Right atrium auricular region (tissue), 2 donors: Measurements from ENCODE around the gene SLC5A1. TPM values are rescaled to one million over a fixed set of nuclear protein-coding genes. Genes with fewer than 3 reads are reported as not detected.

Experiments
- DNase-seq: peaks from one replicate; pipeline ENCODE4 v3.0.0-alpha.2; 2019; ENCODE audit warnings: low spot score
- H3K27ac ChIP-seq, 2 donors: fragments of 200-600 bp; sonication (generic); 1 replicate in 1 of 2; 2 replicates in 1 of 2; pipeline ENCODE4 v1.5.1; 2016 to 2019
- H3K27me3 ChIP-seq, 2 donors: fragments of 200-600 bp; sonication (generic); one replicate each; pipeline versions ENCODE4 v1.5.1 to v1.6.0; 2017 to 2019
- H3K36me3 ChIP-seq: fragments of 200-600 bp; sonication (generic); one replicate; pipeline ENCODE4 v1.5.1; 2016
- H3K4me1 ChIP-seq, 2 donors: fragments of 200-600 bp; sonication (generic); one replicate each; pipeline versions ENCODE4 v1.5.1 to v1.6.0; 2017 to 2019
- H3K4me3 ChIP-seq, 2 donors: fragments of 200-600 bp; sonication (generic); 1 replicate in 1 of 2; 2 replicates in 1 of 2; pipeline ENCODE4 v1.5.1; 2017 to 2019; ENCODE audit warnings: mild to moderate bottlenecking in 1 of 2, moderate library complexity in 1 of 2
- H3K9me3 ChIP-seq, 2 donors: fragments of 200-600 bp; sonication (generic); one replicate each; pipeline ENCODE4 v1.5.1; 2019
- total RNA-seq, 2 donors: library from RNA; depleted of rRNA; stranded (reverse); fragments of >200 nt; gene quantifications; one replicate each; pipeline ENCODE4 v1.1.0, GENCODE V29; 2016
- TF ChIP-seq, protein P1 (sequence below), 2 donors: fragments of 200-600 bp; sonication (generic); IDR thresholded peaks; one replicate each; pipeline ENCODE4 v1.5.1; 2019; ENCODE audit warnings: antibody characterized with exemption in 2 of 2

SLC5A1 gene
- total RNA-seq, 2 donors from 2014 or later: 34.9 to 67.5 TPM

GRCh38 chr22:32040324-32040904 is 2.6 kb upstream of the SLC5A1 start:
- DNase-seq: no peak
- Histone ChIP-seq H3K4me1 (no peaks in the 10 kb centered on the region), H3K36me3 (no peaks in the 10 kb centered on the region), H3K27me3 (no peaks in the 10 kb centered on the region), H3K4me3 (no peak overlapping the region), H3K27ac (no peak overlapping the region), H3K9me3 (no peaks in the 10 kb centered on the region)
- TF ChIP-seq, protein P1, sequence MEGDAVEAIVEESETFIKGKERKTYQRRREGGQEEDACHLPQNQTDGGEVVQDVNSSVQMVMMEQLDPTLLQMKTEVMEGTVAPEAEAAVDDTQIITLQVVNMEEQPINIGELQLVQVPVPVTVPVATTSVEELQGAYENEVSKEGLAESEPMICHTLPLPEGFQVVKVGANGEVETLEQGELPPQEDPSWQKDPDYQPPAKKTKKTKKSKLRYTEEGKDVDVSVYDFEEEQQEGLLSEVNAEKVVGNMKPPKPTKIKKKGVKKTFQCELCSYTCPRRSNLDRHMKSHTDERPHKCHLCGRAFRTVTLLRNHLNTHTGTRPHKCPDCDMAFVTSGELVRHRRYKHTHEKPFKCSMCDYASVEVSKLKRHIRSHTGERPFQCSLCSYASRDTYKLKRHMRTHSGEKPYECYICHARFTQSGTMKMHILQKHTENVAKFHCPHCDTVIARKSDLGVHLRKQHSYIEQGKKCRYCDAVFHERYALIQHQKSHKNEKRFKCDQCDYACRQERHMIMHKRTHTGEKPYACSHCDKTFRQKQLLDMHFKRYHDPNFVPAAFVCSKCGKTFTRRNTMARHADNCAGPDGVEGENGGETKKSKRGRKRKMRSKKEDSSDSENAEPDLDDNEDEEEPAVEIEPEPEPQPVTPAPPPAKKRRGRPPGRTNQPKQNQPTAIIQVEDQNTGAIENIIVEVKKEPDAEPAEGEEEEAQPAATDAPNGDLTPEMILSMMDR (IDR thresholded peaks at IDR 0.05): no peak

GRCh38 chr22:32043391-32043790 is 330 bp downstream of the SLC5A1 start:
- Histone ChIP-seq H3K4me3 (no peak overlapping the region), H3K27ac (no peak overlapping the region)
- TF ChIP-seq, protein P1 (IDR thresholded peaks at IDR 0.05): no peak

GRCh38 chr22:32044477-32044876 is 1.4 kb downstream of the SLC5A1 start:
- no peaks in the 10 kb centered on the region for H3K36me3 ChIP-seq
- no peaks in the 10 kb centered on the region for H3K27me3 ChIP-seq
- no peaks in the 10 kb centered on the region for H3K9me3 ChIP-seq
- H3K4me3 ChIP-seq: no peak overlapping the region
- peaks cover 0 to 16% of the 10 kb centered on the region in 2 donors for H3K4me1 ChIP-seq
- no peak overlapping the region for H3K27ac ChIP-seq
- TF ChIP-seq, protein P1 (IDR thresholded peaks at IDR 0.05): no peak
- no peak for DNase-seq

More at GRCh38 chr22:32043391-32043790, 330 bp downstream of the SLC5A1 start:
- Histone ChIP-seq H3K27me3 (no peaks in the 10 kb centered on the region), H3K4me1 (peaks cover 0 to 12% of the 10 kb centered on the region in 2 donors), H3K9me3 (no peaks in the 10 kb centered on the region), H3K36me3 (no peaks in the 10 kb centered on the region)
- DNase-seq: no peak

GRCh38 chr22:32044913-32045312 is 1.9 kb downstream of the SLC5A1 start:
- Histone ChIP-seq H3K27me3 (no peaks in the 10 kb centered on the region), H3K4me3 (no peak overlapping the region), H3K4me1 (peaks cover 0 to 16% of the 10 kb centered on the region in 2 donors), H3K36me3 (no peaks in the 10 kb centered on the region), H3K9me3 (no peaks in the 10 kb centered on the region), H3K27ac (no peak overlapping the region)
- TF ChIP-seq, protein P1 (IDR thresholded peaks at IDR 0.05): no peak
- DNase-seq: no peak

GRCh38 chr22:32048069-32048468 is 5.0 kb downstream of the SLC5A1 start:
- DNase-seq: no peak
- H3K36me3 ChIP-seq: no peaks in the 10 kb centered on the region
- no peaks in the 10 kb centered on the region for H3K9me3 ChIP-seq
- no peaks in the 10 kb centered on the region for H3K27me3 ChIP-seq
- H3K4me1 ChIP-seq: peaks cover 0 to 21% of the 10 kb centered on the region in 2 donors
- TF ChIP-seq, protein P1 (IDR thresholded peaks at IDR 0.05): no peak
- H3K4me3 ChIP-seq: no peak overlapping the region
- H3K27ac ChIP-seq: no peak overlapping the region
